H1 (cell line): ENCODE measurements around the gene AKR1D1. TPM values are rescaled to one million over a fixed set of nuclear protein-coding genes. Genes with fewer than 3 reads are reported as not detected.

Experiments
- CTCF ChIA-PET: fragments of 300-600 bp; sonication (Branson Sonifier 250); formaldehyde crosslinking; loops from one replicate; lab custom pipeline; 2021; ENCODE audit not compliant: partially characterized antibody; lab: Charles Lee
- POLR2A ChIA-PET: fragments of 300-600 bp; sonication (Branson Sonifier 250); formaldehyde crosslinking; loops from one replicate; lab custom pipeline; 2021; ENCODE audit warnings: inconsistent platforms; ENCODE audit not compliant: partially characterized antibody; lab: Charles Lee
- DNase-seq, 2 experiments: peaks; one replicate each; pipeline versions ENCODE4 v3.0.0 to v3.0.0-alpha.2; 2010 to 2022; ENCODE audit warnings: low spot score in 2 of 2, low read depth in 1 of 2, mixed read lengths in 1 of 2
- FAIRE-seq: peaks from 2 replicates; lab custom pipeline; 2011; peaks lifted over from hg19 to GRCh38; lab: Jason Lieb, UNC
- H2AFZ ChIP-seq: 2 replicates; pipeline ENCODE4 v1.8.1; 2012; ENCODE audit warnings: low read length, inconsistent platforms
- H2AK5ac ChIP-seq: 2 replicates; pipeline ENCODE4 v1.6.1; 2013; ENCODE audit warnings: low read depth, low read length
- H2BK120ac ChIP-seq: replicated peaks from 2 replicates; pipeline ENCODE3; 2013; ENCODE audit warnings: low read depth, low read length, inconsistent platforms
- H2BK12ac ChIP-seq: 2 replicates; pipeline ENCODE4 v1.6.1; 2013; ENCODE audit warnings: low read depth, low read length
- H2BK15ac ChIP-seq: 2 replicates; pipeline ENCODE4 v1.6.1; 2013; ENCODE audit warnings: low read length
- H2BK20ac ChIP-seq: 2 replicates; pipeline ENCODE4 v1.6.1; 2013; ENCODE audit warnings: low read length
- H2BK5ac ChIP-seq: 2 replicates; pipeline ENCODE4 v1.6.1; 2013; ENCODE audit warnings: low read depth, low read length
- H3K14ac ChIP-seq: 2 replicates; pipeline ENCODE4 v1.6.1; 2013; ENCODE audit warnings: inconsistent platforms; ENCODE audit not compliant: insufficient read length
- H3K18ac ChIP-seq: 2 replicates; pipeline ENCODE4 v1.6.1; 2013; ENCODE audit warnings: low read length; ENCODE audit errors: extremely low read depth
- H3K23ac ChIP-seq: 2 replicates; pipeline ENCODE4 v1.6.1; 2013; ENCODE audit warnings: inconsistent platforms; ENCODE audit not compliant: insufficient read length
- H3K23me2 ChIP-seq: 2 replicates; pipeline ENCODE4 v1.6.1; 2013; ENCODE audit warnings: low read depth, low read length
- H3K27ac ChIP-seq: 2 replicates; pipeline ENCODE4 v1.6.1; 2011; ENCODE audit warnings: low read depth, low read length, inconsistent platforms
- H3K27me3 ChIP-seq, 4 experiments: replicated peaks in 1 of 4; 1 replicate in 1 of 4; 2 replicates in 3 of 4; pipeline versions ENCODE4 v1.6.1 to v1.8.1; 2011 to 2013; ENCODE audit warnings: low read length in 3 of 4, mild to moderate bottlenecking in 3 of 4, inconsistent platforms in 2 of 4, mixed read lengths in 2 of 4, moderate library complexity in 1 of 4; ENCODE audit not compliant: control insufficient read depth in 3 of 4, insufficient read depth in 3 of 4; ENCODE audit errors: extremely low read depth in 1 of 4
- H3K36me3 ChIP-seq, 4 experiments: 2 replicates each; pipeline versions ENCODE4 v1.6.1 to v1.8.1; 2011 to 2013; ENCODE audit warnings: mild to moderate bottlenecking in 4 of 4, low read length in 3 of 4, moderate library complexity in 2 of 4, control low read depth in 1 of 4, inconsistent platforms in 1 of 4; ENCODE audit not compliant: insufficient read depth in 4 of 4, control insufficient read depth in 2 of 4
- H3K4ac ChIP-seq: replicated peaks from 2 replicates; pipeline ENCODE3; 2013; ENCODE audit warnings: low read length, low read depth, mixed read lengths, inconsistent platforms; ENCODE audit not compliant: insufficient read length
- H3K4me1 ChIP-seq, 4 experiments: replicated peaks in 1 of 4; 1 replicate in 1 of 4; 2 replicates in 3 of 4; pipeline versions ENCODE4 v1.6.1 to v1.8.1; 2011 to 2013; ENCODE audit warnings: low read length in 3 of 4, inconsistent platforms in 2 of 4, mixed read lengths in 1 of 4; ENCODE audit not compliant: insufficient read depth in 4 of 4, control insufficient read depth in 3 of 4
- H3K4me2 ChIP-seq, 2 experiments: 2 replicates each; pipeline versions ENCODE4 v1.6.1 to v1.8.1; 2011 to 2013; ENCODE audit warnings: low read depth in 2 of 2, low read length in 2 of 2, control low read depth in 1 of 2, inconsistent platforms in 1 of 2, mild to moderate bottlenecking in 1 of 2; ENCODE audit not compliant: insufficient read depth in 1 of 2
- H3K4me3 ChIP-seq, 4 experiments: fragments of 200-600, 300-600 bp in 1 of 4; sonication (generic), shearing (Covaris generic), sonication (Bioruptor Twin) in 1 of 4; 2 replicates each; pipeline versions ENCODE4 v1.5.1 to v1.8.1; 2011 to 2016; ENCODE audit warnings: low read length in 4 of 4, low read depth in 3 of 4, control low read depth in 2 of 4, inconsistent platforms in 2 of 4, mild to moderate bottlenecking in 2 of 4, mixed read lengths in 1 of 4, moderate library complexity in 1 of 4; ENCODE audit not compliant: insufficient read depth in 2 of 4; ENCODE audit errors: extremely low read depth in 1 of 4
- H3K56ac ChIP-seq: replicated peaks from 2 replicates; pipeline ENCODE3; 2013; ENCODE audit warnings: low read depth, mild to moderate bottlenecking, mixed read lengths, low read length, inconsistent platforms; ENCODE audit not compliant: insufficient read length
- H3K79me1 ChIP-seq: 2 replicates; pipeline ENCODE4 v1.6.1; 2013; ENCODE audit warnings: low read depth, low read length, control low read depth
- H3K79me2 ChIP-seq, 2 experiments: 2 replicates each; pipeline versions ENCODE4 v1.6.1 to v1.8.1; 2012 to 2013; ENCODE audit warnings: low read length in 2 of 2, mild to moderate bottlenecking in 2 of 2, inconsistent platforms in 1 of 2; ENCODE audit not compliant: insufficient read depth in 2 of 2, control insufficient read depth in 1 of 2
- H3K9ac ChIP-seq, 4 experiments: replicated peaks in 1 of 4; 1 replicate in 1 of 4; 2 replicates in 3 of 4; pipeline versions ENCODE4 v1.6.1 to v1.8.1; 2011 to 2013; ENCODE audit warnings: low read depth in 3 of 4, low read length in 3 of 4, control low read depth in 2 of 4, mild to moderate bottlenecking in 2 of 4, moderate library complexity in 2 of 4, inconsistent platforms in 1 of 4; ENCODE audit errors: extremely low read depth in 1 of 4
- H3K9me3 ChIP-seq, 2 experiments: 2 replicates each; pipeline versions ENCODE4 v1.6.1 to v1.8.1; 2012 to 2013; ENCODE audit warnings: mild to moderate bottlenecking in 2 of 2, moderate library complexity in 2 of 2, control low read depth in 1 of 2, inconsistent platforms in 1 of 2, low read depth in 1 of 2, low read length in 1 of 2, mixed read lengths in 1 of 2; ENCODE audit not compliant: insufficient read depth in 2 of 2
- H4K20me1 ChIP-seq, 2 experiments: replicated peaks in 1 of 2; 2 replicates each; pipeline versions ENCODE3 to v1.8.1; 2011 to 2013; ENCODE audit warnings: inconsistent platforms in 2 of 2, low read length in 2 of 2, mild to moderate bottlenecking in 1 of 2; ENCODE audit not compliant: insufficient read depth in 2 of 2, control insufficient read depth in 1 of 2
- H4K5ac ChIP-seq: 2 replicates; pipeline ENCODE4 v1.6.1; 2013; ENCODE audit warnings: low read length, low read depth, mixed read lengths, inconsistent platforms; ENCODE audit not compliant: insufficient read length
- H4K8ac ChIP-seq: 2 replicates; pipeline ENCODE4 v1.8.0; 2013; ENCODE audit warnings: mild to moderate bottlenecking, moderate library complexity, low read length, inconsistent platforms; ENCODE audit not compliant: insufficient read depth; ENCODE audit errors: extremely low read depth
- H4K91ac ChIP-seq: replicated peaks from 2 replicates; pipeline ENCODE3; 2013; ENCODE audit warnings: low read length, mixed read lengths, inconsistent platforms; ENCODE audit not compliant: insufficient read length
- CHD2 ChIP-seq: IDR thresholded peaks from 2 replicates; pipeline ENCODE4 v1.6.1; 2012; ENCODE audit warnings: low read length, improper control_type of control experiment
- CTBP2 ChIP-seq: IDR thresholded peaks from 2 replicates; pipeline ENCODE4 v1.7.0; 2011; ENCODE audit warnings: borderline replicate concordance, mild to moderate bottlenecking, moderate library complexity, mixed read lengths, low read length; ENCODE audit not compliant: insufficient read depth, insufficient read length
- JUND ChIP-seq: IDR thresholded peaks from 2 replicates; pipeline ENCODE4 v1.6.1; 2011; ENCODE audit warnings: mild to moderate bottlenecking, improper control_type of control experiment, low read length
- PHF8 ChIP-seq: fragments of 200-600 bp; sonication (generic); conservative IDR thresholded peaks from 2 replicates; pipeline ENCODE4 v1.7.1; 2012; ENCODE audit warnings: low read depth, mild to moderate bottlenecking, inconsistent platforms, low read length, moderate library complexity
- RFX5 ChIP-seq: IDR thresholded peaks from 2 replicates; pipeline ENCODE4 v1.6.1; 2011; ENCODE audit warnings: low read depth, low read length, improper control_type of control experiment, borderline replicate concordance
- RNF2 ChIP-seq: fragments of 200-900, 300-1000 bp; sonication (generic); IDR thresholded peaks from 2 replicates; pipeline ENCODE4 v1.7.1; 2016; ENCODE audit warnings: borderline replicate concordance, low read depth, mild to moderate bottlenecking, antibody characterized with exemption, low read length; ENCODE audit not compliant: poor library complexity, severe bottlenecking; ENCODE audit errors: missing control alignments
- SP1 ChIP-seq: IDR thresholded peaks from 2 replicates; pipeline ENCODE4 v1.6.1; 2011; ENCODE audit warnings: low read depth, low read length
- TAF7 ChIP-seq: optimal IDR thresholded peaks from 2 replicates; pipeline ENCODE3; 2011; ENCODE audit warnings: low read depth, mild to moderate bottlenecking, inconsistent platforms, low read length, moderate library complexity, borderline replicate concordance
- TCF12 ChIP-seq: IDR thresholded peaks from 2 replicates; pipeline ENCODE4 v1.6.1; 2011; ENCODE audit warnings: low read depth, mild to moderate bottlenecking, low read length
- ZNF274 ChIP-seq: IDR thresholded peaks from 2 replicates; pipeline ENCODE4 v1.7.0; 2012; ENCODE audit warnings: low read length, borderline replicate concordance; ENCODE audit errors: extremely low read depth
- WGBS, 2 experiments: shearing (Covaris generic) in 1 of 2; methylation state at CpG; one replicate each; pipeline versions ENCODE4 v1.1.6 to v1.1.7; 2013 to 2015; ENCODE audit warnings: low lambda C conversion rate in 2 of 2, mixed read lengths in 2 of 2, inconsistent platforms in 1 of 2, low coverage in 1 of 2, missing lambda C conversion rate in 1 of 2; ENCODE audit not compliant: insufficient replicate concordance in 2 of 2, insufficient coverage in 1 of 2, insufficient read length in 1 of 2; ENCODE audit errors: extremely low coverage in 1 of 2, missing lambda C conversion rate in 1 of 2; 5-methylcytosine and 5-hydroxymethylcytosine counted together
- polyA plus RNA-seq, 7 experiments: library from polyadenylated mRNA; depleted of rRNA in 3 of 7; stranded (reverse) in 5 of 7; unstranded in 2 of 7; fragments of >200 nt in 5 of 7; fragments of 200-250 nt in 2 of 7; gene quantifications; 1 replicate in 5 of 7; 2 replicates in 1 of 7; 4 replicates in 1 of 7; pipeline versions ENCODE4 v1.2.1 to v1.2.3, GENCODE V29; 2011 to 2013; ENCODE audit warnings: missing spikeins in 2 of 7, mixed read lengths in 2 of 7
- total RNA-seq: library from RNA; stranded (reverse); fragmentation: NEBNext Ultra II Directional; extraction: Animal tissue kit (Norgen Biotek cat#: 25700); gene quantifications from 2 replicates; pipeline ENCODE4 v1.2.1, GENCODE V29; 2021
- TF ChIP-seq, protein P1 (sequence below): IDR thresholded peaks from 2 replicates; pipeline ENCODE4 v1.6.1; 2011; ENCODE audit warnings: low read depth, mild to moderate bottlenecking, low read length; ENCODE audit not compliant: insufficient read depth

AKR1D1 gene
- total and polyA plus RNA-seq, 2 of the 8 experiments (the other 6 are each of a cell fraction or from before 2014, with no cell fraction given) = not detected

- H2AFZ ChIP-seq = 0 out of 2 replicates have a peak overlapping the region, but pooled peaks have one; percentile 40
- no peak overlapping the region for H3K9ac ChIP-seq
- H2BK5ac ChIP-seq = no peak overlapping the region
- H3K27me3 ChIP-seq = no peaks in the 10 kb centered on the region
- H3K4ac ChIP-seq = no peak overlapping the region
- H3K4me3 ChIP-seq = no peak overlapping the region
- no peak overlapping the region for H2BK120ac ChIP-seq
- no peak overlapping the region for H4K91ac ChIP-seq
- no peaks in the 10 kb centered on the region for H3K4me1 ChIP-seq
- no peak overlapping the region for H4K5ac ChIP-seq
- H3K23ac ChIP-seq = no peak overlapping the region
- H2BK12ac ChIP-seq = no peak overlapping the region
- H4K8ac ChIP-seq = no peak overlapping the region
- H3K14ac ChIP-seq = no peak overlapping the region
- ChIA-PET POLR2A (no interaction called here), CTCF (interaction anchor here (1.6 kb wide), 1 partner anchor 17 kb away, joined by 3 read pairs; no protein-coding TSS in a partner anchor)
- no peaks in the 10 kb centered on the region for H3K9me3 ChIP-seq
- H3K23me2 ChIP-seq = no peaks in the 10 kb centered on the region
- H2BK15ac ChIP-seq = no peak overlapping the region
- no peak for DNase-seq
- no peak overlapping the region for H2AK5ac ChIP-seq
- H4K20me1 ChIP-seq = no peaks in the 10 kb centered on the region
- H2BK20ac ChIP-seq = peak overlapping the region; percentile 73; the same call in 1 of the 2 replicates
- no peaks in the 10 kb centered on the region for H3K36me3 ChIP-seq
- no peak overlapping the region for H3K27ac ChIP-seq
- H3K79me2 ChIP-seq = no peaks in the 10 kb centered on the region
- no peak overlapping the region for H3K4me2 ChIP-seq
- TF ChIP-seq PHF8 (no peak), ZNF274 (no peak), RFX5 (no peak), CHD2 (no peak), TCF12 (no peak), SP1 (no peak), CTBP2 (no peak), TAF7 (no peak), RNF2 (no peak), JUND (no peak)
- TF ChIP-seq, protein P1, sequence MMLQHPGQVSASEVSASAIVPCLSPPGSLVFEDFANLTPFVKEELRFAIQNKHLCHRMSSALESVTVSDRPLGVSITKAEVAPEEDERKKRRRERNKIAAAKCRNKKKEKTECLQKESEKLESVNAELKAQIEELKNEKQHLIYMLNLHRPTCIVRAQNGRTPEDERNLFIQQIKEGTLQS = no peak
- TF ChIP-seq, all 59 proteins: peak for 0
- FAIRE-seq = no peak
- Histone ChIP-seq H3K56ac (no peak overlapping the region), H3K79me1 (no peaks in the 10 kb centered on the region), H3K18ac (no peak overlapping the region)
- WGBS, 2 experiments = 93% methylated on average over 2 of the region's 2 CpGs; no CpG with 5 or more reads in 1 of the 2 experiments
Observed at GRCh38 chr7:138144958-138145357, 68.7 kb downstream of the AKR1D1 start.
